ENCODE data around the gene TBKBP1. TPM values are rescaled to one million over a fixed set of nuclear protein-coding genes. Genes with fewer than 3 reads are reported as not detected.

The TBKBP1 gene
- total RNA-seq, 8 experiments from 2014 or later: 7.0 to 14.1 (median 10.8) TPM

DNA sequence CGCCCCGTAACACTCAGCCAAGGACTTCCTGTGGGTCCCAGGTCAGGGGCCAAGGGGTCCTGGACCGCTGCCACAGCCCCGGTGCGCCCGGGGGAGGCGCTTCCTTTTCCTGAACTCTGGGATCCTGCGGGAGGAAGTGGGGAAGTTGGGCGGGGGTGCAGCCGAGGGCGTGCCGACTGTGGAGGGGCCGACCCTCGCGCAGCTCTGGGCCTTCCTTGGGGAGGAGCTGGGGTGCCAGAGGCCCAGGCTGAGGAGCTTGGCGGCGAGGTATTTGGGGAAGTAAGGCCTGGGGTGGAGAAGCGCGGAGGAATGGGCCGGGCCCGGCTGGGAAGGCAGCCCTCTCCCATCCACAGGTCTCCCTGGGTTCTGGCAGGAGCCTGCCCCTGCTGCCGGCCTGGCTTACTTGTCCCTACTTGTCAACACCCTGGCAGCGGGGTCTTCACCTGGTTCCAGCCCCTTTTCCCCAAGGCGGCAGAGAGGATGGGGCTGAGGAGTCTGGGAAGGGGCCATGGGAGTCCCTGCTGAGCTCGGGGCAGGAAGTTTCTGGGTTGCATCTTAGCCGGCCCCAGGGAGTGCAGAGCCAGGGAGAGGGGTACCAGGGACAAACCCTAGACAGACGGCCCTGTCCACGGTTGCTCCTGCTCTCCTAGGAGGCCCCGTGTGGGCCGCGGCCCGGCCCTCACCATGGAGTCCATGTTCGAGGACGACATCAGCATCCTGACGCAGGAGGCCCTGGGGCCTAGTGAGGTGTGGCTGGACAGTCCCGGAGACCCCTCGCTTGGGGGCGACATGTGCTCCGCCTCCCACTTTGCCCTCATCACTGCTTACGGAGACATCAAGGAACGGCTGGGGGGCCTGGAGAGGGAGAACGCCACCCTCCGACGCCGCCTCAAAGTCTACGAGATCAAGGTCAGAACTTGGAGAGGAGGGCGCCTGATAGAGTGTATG lies 1.7 kb downstream of the TBKBP1 start:
- Histone ChIP-seq H3K4me3 (peak overlapping the region; percentile 61 to 90 (median 83)), H3K4me1 (replicated peaks in 1 of 2) (peaks cover 4 to 15% of the 10 kb centered on the region in 2 donors), H3K27ac (peak overlapping the region in 1 of 2 donors; percentile 90)
- peak in 2 of 8 experiments; percentile 15 to 17 for ATAC-seq (replicated peaks in 6 of 8)
- in situ Hi-C loops (cut with MboI; ENCODE audit: low pct_unique_long_range_greater_than_20kb in 2 of 9, low sequenced_read_pairs in 9 of 9, unreplicated experiment in 9 of 9): no loop called here
- 40 to 90% (median 70%) methylated on average over 1 to 11 of the region's 47 CpGs; no CpG with 5 or more reads in 5 of the 10 experiments for WGBS, 10 experiments

DNA sequence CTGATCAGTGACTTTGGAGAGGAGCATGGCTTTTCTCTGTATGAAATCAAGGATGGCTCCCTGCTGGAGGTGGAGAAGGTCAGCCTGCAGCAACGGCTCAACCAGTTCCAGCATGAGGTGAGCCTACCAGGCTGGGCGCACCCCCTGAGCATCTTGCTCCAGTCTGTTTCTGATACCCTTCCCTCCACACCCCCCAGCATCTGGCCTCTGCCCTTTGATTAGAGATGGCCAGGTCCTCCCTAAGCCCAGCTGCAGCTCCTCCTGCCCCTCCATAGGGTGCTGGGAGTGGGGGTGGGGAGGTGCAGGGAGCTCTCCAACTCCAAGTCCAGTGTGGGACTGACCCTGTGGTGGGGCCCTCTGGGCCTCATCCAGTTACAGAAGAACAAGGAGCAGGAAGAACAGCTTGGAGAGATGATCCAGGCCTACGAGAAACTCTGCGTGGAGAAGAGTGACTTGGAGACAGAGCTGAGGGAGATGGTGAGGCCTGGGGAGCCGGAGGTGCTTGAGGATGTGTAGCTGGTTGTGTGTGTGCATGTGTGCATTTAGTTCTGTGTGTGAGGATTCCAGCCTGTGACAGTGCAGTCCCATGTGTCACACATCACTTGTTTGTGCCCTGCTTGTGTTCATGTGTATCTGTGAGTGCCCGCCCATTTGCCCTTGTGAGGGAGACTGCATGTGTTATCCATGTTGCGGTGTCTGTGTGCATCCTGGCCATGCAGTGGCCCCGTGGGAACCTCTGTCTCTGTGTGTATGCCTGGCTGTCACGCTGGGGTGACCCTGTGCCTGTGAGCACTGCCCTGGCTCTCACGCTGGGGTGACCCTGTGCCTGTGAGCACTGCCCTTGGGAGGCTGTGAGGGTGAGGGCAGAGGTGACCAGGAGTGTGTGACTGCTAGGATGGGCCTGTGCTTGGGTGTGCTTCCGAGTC lies 3.0 kb downstream of the TBKBP1 start:
- in situ Hi-C loops (cut with MboI; ENCODE audit: low pct_unique_long_range_greater_than_20kb in 2 of 9, low sequenced_read_pairs in 9 of 9, unreplicated experiment in 9 of 9): no loop called here
- ATAC-seq (replicated peaks in 6 of 8): no peak
- 40 to 100% (median 85%) methylated on average over 1 to 7 of the region's 11 CpGs; no CpG with 5 or more reads in 1 of the 10 experiments for WGBS, 10 experiments
- Histone ChIP-seq H3K27ac (no peak overlapping the region), H3K4me1 (replicated peaks in 1 of 2) (peaks cover 10 to 22% of the 10 kb centered on the region in 2 donors), H3K4me3 (no peak overlapping the region)

DNA sequence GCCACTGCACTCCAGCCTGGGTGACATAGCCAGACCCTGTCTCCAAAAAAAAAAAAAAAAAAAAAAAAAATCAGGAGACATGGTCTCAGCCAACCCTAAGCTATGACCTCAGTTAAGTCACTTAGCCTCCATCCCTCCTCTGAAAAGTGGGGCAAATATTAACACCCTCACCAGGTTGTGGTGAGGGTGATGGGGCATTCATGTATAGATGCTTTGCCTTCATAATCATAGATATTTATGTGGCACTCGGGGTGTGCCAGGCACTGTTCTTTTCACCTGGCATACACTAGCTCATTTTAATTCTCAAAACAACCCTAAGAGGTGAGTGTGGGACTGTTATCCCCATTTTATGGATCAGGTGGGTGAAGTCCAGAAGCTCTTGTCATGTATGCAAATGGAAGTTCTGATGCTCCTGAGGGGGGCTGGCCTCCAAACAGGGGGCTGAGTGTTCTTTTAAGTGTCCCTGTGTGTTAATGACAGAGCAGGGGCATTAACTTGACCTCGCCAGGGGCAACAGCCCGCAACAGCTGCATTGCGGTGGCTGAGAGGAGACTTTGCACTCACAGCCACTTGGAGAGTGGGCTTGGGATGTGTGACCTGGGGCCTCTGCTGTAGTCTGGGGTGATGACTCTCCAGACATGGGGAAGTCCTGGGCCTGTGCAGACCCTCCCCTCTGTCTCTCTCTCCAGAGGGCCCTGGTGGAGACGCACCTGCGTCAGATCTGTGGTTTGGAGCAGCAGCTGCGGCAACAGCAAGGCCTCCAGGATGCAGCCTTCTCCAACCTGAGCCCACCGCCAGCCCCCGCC lies 4.1 kb downstream of the TBKBP1 start:
- 0 to 100% (median 80%) methylated on average over 1 to 3 of the region's 9 CpGs; no CpG with 5 or more reads in 5 of the 10 experiments for WGBS, 10 experiments
- no peak for ATAC-seq (replicated peaks in 6 of 8)
- in situ Hi-C loops (cut with MboI; ENCODE audit: low pct_unique_long_range_greater_than_20kb in 2 of 9, low sequenced_read_pairs in 9 of 9, unreplicated experiment in 9 of 9): no loop called here
- no peak overlapping the region for H3K27ac ChIP-seq
- H3K4me3 ChIP-seq: no peak overlapping the region
- H3K4me1 ChIP-seq (replicated peaks in 1 of 2): peaks cover 15 to 24% of the 10 kb centered on the region in 2 donors

DNA sequence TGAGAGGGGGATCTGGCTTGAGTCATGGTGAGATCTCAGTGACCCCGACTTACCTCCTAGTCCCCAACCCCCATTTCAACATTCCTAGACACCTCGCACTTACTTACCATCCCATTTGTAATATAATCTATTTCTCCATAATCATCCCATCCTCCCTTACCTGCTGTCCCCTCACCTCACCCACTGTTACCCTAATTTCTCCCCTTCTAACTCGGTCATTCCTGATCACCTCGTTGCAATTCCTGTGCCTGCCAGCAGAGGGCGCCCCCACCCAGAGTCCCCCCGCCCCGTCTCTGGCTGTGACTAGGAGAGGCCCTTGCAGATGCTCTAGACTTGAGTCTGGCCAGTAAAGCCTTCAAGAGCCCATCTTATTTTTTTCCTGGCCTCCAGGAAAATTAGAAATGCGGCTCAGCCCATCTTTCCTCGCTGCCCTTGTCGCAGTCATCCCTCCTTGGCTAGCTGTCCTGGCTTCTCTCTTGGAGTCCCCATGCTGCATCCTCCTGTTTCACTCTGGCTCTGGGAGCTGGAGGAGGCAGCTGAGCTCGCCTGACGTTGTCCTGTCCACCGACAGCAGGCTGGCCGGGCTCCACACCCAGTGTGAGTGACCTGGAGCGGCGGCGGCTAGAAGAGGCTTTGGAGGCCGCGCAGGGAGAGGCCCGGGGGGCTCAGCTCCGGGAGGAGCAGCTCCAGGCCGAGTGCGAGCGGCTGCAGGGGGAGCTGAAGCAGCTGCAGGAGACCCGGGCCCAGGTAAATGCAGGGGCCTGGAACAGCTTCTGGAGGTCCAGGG lies 5.0 kb downstream of the TBKBP1 start:
- H3K4me1 ChIP-seq (replicated peaks in 1 of 2): peaks cover 12 to 22% of the 10 kb centered on the region in 2 donors
- ATAC-seq (replicated peaks in 6 of 8): peak in 3 of 8 experiments; percentile 4 to 15 (median 5)
- in situ Hi-C loops (cut with MboI; ENCODE audit: low pct_unique_long_range_greater_than_20kb in 2 of 9, low sequenced_read_pairs in 9 of 9, unreplicated experiment in 9 of 9): no loop called here

DNA sequence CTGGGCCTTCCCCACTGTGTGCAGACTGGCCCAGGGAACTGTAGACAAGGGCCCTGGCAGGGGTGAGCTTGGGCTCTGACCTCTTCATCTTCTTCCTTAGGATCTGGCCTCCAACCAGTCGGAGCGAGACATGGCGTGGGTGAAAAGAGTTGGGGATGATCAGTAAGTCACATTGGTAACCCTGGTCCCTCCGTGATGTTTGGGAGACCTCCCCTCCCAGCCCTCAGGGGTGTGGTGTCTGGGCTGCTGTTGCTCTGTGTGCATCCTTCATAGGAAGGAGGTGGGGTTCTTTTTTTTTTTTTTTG lies 5.5 kb downstream of the TBKBP1 start:
- H3K4me3 ChIP-seq: no peak overlapping the region
- WGBS, 10 experiments: 95 to 100% (median 100%) methylated on average over 1 to 3 of the region's 4 CpGs; no CpG with 5 or more reads in 7 of the 10 experiments
- H3K27ac ChIP-seq: no peak overlapping the region
- ATAC-seq (replicated peaks in 6 of 8): no peak
- peaks cover 12 to 22% of the 10 kb centered on the region in 2 donors for H3K4me1 ChIP-seq (replicated peaks in 1 of 2)
- in situ Hi-C loops (cut with MboI; ENCODE audit: low pct_unique_long_range_greater_than_20kb in 2 of 9, low sequenced_read_pairs in 9 of 9, unreplicated experiment in 9 of 9): no loop called here

More for the DNA sequence above, 5.0 kb downstream of the TBKBP1 start:
- Histone ChIP-seq H3K4me3 (no peak overlapping the region), H3K27ac (no peak overlapping the region)
- WGBS, 10 experiments: 69 to 90% (median 89%) methylated on average over 5 to 13 of the region's 25 CpGs; no CpG with 5 or more reads in 5 of the 10 experiments

DNA sequence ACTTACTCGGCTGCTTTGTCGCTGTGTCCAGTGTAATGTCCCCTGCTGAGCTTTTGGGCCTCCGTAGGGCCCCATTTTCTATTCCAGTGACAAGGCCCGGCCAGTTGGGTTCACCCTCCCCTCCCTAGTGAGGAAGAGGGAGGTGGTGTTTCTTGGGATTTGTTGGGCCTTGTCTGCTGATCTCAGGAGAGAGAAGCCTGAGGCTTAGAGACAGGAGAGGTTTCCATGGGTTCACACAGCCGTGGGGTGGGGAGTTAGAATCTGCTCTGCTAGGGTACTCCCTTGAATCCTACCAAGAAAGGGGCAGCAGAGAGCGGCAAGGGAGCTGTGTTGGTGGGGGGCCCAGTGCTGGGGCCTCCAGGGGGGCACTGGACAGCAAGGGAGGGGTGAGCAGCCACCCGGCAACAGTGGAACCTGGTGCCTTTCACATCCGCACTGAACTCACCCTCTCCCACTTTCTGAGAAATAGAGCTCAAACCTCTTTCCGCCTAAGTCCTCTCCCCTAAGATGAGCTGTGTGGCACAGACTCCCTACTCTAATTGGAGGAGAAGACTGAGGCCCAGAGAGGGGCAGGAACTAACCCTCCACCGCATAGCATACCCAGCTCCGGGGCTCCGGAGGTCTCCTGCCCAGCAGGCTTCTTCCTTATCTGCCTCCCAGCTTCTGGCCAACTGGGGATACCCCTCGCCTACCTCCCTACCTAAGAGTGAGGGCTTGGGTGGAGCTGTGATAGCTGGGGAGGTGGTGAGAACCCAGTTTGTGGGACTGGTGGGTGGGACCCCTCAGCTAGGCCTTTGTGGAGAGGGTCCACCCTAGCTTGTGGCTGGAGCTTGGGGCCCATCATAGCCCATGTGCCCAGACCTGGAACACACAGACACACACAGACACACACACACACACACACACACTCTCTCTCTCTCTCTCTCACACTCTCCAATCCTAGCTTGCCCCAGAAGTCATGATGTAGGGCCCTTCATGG lies 6.8 kb downstream of the TBKBP1 start:
- Histone ChIP-seq H3K4me3 (no peak overlapping the region), H3K4me1 (replicated peaks in 1 of 2) (peaks cover 12 to 16% of the 10 kb centered on the region in 2 donors), H3K27ac (no peak overlapping the region)
- in situ Hi-C loops (cut with MboI; ENCODE audit: low pct_unique_long_range_greater_than_20kb in 2 of 9, low sequenced_read_pairs in 9 of 9, unreplicated experiment in 9 of 9): no loop called here
- 82 to 100% (median 93%) methylated on average over 2 to 5 of the region's 13 CpGs; no CpG with 5 or more reads in 7 of the 10 experiments for WGBS, 10 experiments
- peak in 1 of 8 experiments; percentile 23 for ATAC-seq (replicated peaks in 6 of 8)

DNA sequence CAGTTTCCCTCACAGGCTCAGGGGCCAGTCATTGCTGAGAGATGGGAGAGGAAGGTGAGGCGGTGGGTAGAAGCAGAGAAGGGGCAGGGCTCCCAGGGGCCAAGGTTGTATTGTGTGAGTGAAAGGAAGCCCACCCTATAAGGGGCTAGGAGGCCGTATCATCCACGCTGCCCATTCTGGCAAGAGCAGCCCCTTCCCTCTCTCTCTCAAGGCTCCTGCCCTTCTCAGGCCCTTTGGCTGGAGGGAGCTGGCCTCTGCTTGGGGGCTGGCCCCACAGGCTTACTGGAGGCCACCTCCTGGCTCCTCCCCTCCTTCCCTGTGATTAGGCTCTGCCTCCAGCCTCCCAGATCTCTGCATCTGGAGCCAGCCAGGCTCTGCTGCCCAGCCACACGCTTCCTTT lies 7.6 kb downstream of the TBKBP1 start:
- no peak overlapping the region for H3K27ac ChIP-seq
- WGBS, 10 experiments: 43 to 100% (median 80%) methylated on average over 1 to 3 of the region's 4 CpGs; no CpG with 5 or more reads in 5 of the 10 experiments
- peaks cover 12 to 13% of the 10 kb centered on the region in 2 donors for H3K4me1 ChIP-seq (replicated peaks in 1 of 2)
- H3K4me3 ChIP-seq: no peak overlapping the region
- ATAC-seq (replicated peaks in 6 of 8): peak in 7 of 8 experiments; percentile 4 to 69 (median 44)
- in situ Hi-C loops (cut with MboI; ENCODE audit: low pct_unique_long_range_greater_than_20kb in 2 of 9, low sequenced_read_pairs in 9 of 9, unreplicated experiment in 9 of 9): no loop called here

DNA sequence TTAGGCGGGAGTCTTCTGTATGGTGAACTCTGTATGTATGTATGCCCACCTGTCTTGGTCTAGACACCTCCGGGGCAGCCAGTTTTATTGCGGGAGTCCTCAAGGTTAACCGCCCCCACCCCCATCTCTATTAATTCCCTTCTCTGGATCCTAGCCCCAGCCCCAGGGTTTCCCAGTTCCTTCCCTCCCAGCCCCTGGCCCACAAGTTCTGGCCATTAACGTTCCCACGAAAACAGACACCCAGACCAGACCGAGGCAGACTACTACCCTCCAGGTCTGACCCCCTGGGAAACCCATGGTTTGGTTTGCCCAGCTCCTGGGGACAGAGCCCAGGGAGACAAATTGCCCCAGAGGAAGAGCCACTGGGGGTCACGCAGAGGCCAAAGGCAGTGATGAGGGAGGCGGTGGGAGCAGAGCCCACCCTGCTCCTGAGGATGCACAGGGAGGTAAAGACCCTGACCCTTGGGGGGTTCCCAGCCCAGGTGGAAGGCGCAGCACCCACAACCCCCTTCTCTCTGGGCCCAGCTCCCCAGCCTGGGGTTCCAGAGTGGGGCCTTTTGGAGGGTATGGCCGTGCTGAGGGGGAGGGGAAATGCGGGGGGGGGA lies 8.5 kb downstream of the TBKBP1 start:
- 83% methylated on average over 4 of the region's 12 CpGs; no CpG with 5 or more reads in 9 of the 10 experiments for WGBS, 10 experiments
- H3K27ac ChIP-seq: no peak overlapping the region
- no peak overlapping the region for H3K4me3 ChIP-seq
- ATAC-seq (replicated peaks in 6 of 8): no peak
- in situ Hi-C loops (cut with MboI; ENCODE audit: low pct_unique_long_range_greater_than_20kb in 2 of 9, low sequenced_read_pairs in 9 of 9, unreplicated experiment in 9 of 9): no loop called here
- H3K4me1 ChIP-seq (replicated peaks in 1 of 2): peaks cover 12 to 13% of the 10 kb centered on the region in 2 donors

DNA sequence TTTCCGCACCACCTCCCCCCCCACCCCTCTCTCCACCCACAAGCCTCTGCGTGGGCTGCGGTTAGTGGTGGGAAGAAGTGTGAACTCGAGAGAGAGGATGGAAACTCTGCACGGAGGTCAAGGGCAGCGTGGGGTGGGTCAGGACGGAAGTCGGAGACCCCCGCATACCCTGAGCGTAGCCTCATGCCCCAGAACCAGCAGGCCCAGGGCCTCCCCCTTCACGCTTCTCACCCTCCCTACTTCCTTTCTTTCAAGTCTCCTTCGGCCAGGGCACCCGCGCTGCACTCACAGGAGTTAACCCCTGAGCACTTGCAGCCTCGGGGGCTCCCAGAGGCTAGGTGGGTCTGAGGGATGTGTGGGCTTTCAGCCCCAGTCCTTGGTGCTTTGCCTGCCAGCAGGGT lies 9.2 kb downstream of the TBKBP1 start:
- no peak for ATAC-seq (replicated peaks in 6 of 8)
- Histone ChIP-seq H3K4me1 (replicated peaks in 1 of 2) (peaks cover 12 to 13% of the 10 kb centered on the region in 2 donors), H3K27ac (no peak overlapping the region), H3K4me3 (no peak overlapping the region)
- in situ Hi-C loops (cut with MboI; ENCODE audit: low pct_unique_long_range_greater_than_20kb in 2 of 9, low sequenced_read_pairs in 9 of 9, unreplicated experiment in 9 of 9): no loop called here
- WGBS, 10 experiments: 60 to 81% (median 80%) methylated on average over 2 to 6 of the region's 15 CpGs; no CpG with 5 or more reads in 7 of the 10 experiments

DNA sequence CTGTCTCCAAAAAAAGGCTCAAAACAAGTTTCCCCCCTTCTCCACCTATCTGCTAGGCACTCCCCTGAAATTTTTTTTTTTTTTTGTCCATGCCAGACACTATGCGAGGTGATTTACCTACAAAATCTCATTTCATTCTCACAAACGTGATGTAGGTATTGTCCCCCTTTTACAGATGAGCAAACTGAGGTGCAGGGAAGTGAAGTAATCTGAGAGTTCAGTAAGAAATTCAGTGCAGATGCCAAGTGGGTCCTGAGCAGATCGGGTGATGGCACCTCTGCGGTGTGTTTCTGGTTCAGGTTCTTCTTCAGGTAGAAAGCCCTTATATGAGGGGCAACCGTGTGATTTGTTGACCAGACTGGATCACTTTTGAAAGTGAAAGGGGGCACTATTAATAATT lies 9.7 kb downstream of the TBKBP1 start:
- in situ Hi-C loops (cut with MboI; ENCODE audit: low pct_unique_long_range_greater_than_20kb in 2 of 9, low sequenced_read_pairs in 9 of 9, unreplicated experiment in 9 of 9): no loop called here
- Histone ChIP-seq H3K27ac (no peak overlapping the region), H3K4me1 (replicated peaks in 1 of 2) (peaks cover 12 to 13% of the 10 kb centered on the region in 2 donors), H3K4me3 (no peak overlapping the region)
- WGBS, 10 experiments: 80 to 100% (median 97%) methylated on average over 1 to 5 of the region's 5 CpGs; no CpG with 5 or more reads in 4 of the 10 experiments
- no peak for ATAC-seq (replicated peaks in 6 of 8)

Measured in motor neuron (in vitro differentiated cells).